ENCODE measurements around the gene BCL2L14. TPM values are rescaled to one million over a fixed set of nuclear protein-coding genes. Genes with fewer than 3 reads are reported as not detected.

The BCL2L14 gene
- not detected for total RNA-seq
- polyA plus RNA-seq = 1 to 10 TPM in 1 of 3 donors, not detected in 2; 1.0 TPM
- total RNA-seq = 0 to 1.5 (median 0.38) reads per million in 6 experiments

GRCh38 chr12:12070674-12071656, at the start of gene BCL2L14:
TSS of gene BCL2L14 (plus strand) at chr12:12070939. CDS start at chr12:12079306, 8,367 bp downstream.
- H3K4me1 Mint-ChIP-seq = peaks cover 8 to 22% (median 16%) of the 10 kb centered on the region in 4 donors
- DNase-seq (peak in 2 of 10 donors; percentile 2 to 15), ATAC-seq (peak in 1 of 2 donors; percentile 67)
- H3K27me3 Mint-ChIP-seq = peaks cover 0 to 6% (median 3%) of the 10 kb centered on the region in 5 donors
- POLR2A ChIA-PET = no interaction called here
- H3K27ac Mint-ChIP-seq = peak within 1 kb of the TSS in 9 of 10 donors; percentile 43 to 96 (median 74)
- H3K36me3 Mint-ChIP-seq = no peaks in the 10 kb centered on the region
- no peaks in the 10 kb centered on the region for H3K9me3 Mint-ChIP-seq
- peak within 1 kb of the TSS; percentile 49 to 82 (median 67) for H3K4me3 Mint-ChIP-seq

GRCh38 chr12:12022306-12022936, 48.3 kb upstream of the BCL2L14 start:
- Mint-ChIP-seq H3K27ac (no peak overlapping the region), H3K27me3 (no peaks in the 10 kb centered on the region), H3K4me3 (no peak overlapping the region), H3K36me3 (peaks cover 0 to 3% (median 0%) of the 10 kb centered on the region in 3 donors), H3K9me3 (peaks cover 0 to 18% (median 4%) of the 10 kb centered on the region in 9 donors), H3K4me1 (peaks cover 7 to 31% (median 14%) of the 10 kb centered on the region in 4 donors)
- DNase-seq = no peak
- POLR2A ChIA-PET = no interaction called here
- ATAC-seq = no peak

GRCh38 chr12:12023456-12023855, 47.3 kb upstream of the BCL2L14 start:
- H3K4me3 Mint-ChIP-seq = no peak overlapping the region
- ATAC-seq = no peak
- H3K27ac Mint-ChIP-seq = peak overlapping the region in 2 of 10 donors; percentile 69 to 85
- DNase-seq = no peak
- POLR2A ChIA-PET = no interaction called here
- peaks cover 0 to 18% (median 4%) of the 10 kb centered on the region in 9 donors for H3K9me3 Mint-ChIP-seq
- H3K36me3 Mint-ChIP-seq = peaks cover 0 to 3% (median 0%) of the 10 kb centered on the region in 3 donors
- H3K27me3 Mint-ChIP-seq = no peaks in the 10 kb centered on the region
- peaks cover 7 to 31% (median 13%) of the 10 kb centered on the region in 4 donors for H3K4me1 Mint-ChIP-seq

- Mint-ChIP-seq H3K4me3 (peak overlapping the region in 3 of 10 donors; percentile 19 to 49 (median 46)), H3K27me3 (no peaks in the 10 kb centered on the region), H3K4me1 (peaks cover 7 to 31% (median 13%) of the 10 kb centered on the region in 4 donors), H3K27ac (peak overlapping the region in 7 of 10 donors; percentile 36 to 83 (median 69)), H3K36me3 (peaks cover 0 to 3% (median 0%) of the 10 kb centered on the region in 3 donors), H3K9me3 (peaks cover 0 to 18% (median 4%) of the 10 kb centered on the region in 9 donors)
- ATAC-seq (peak; percentile 63 to 67), DNase-seq (no peak)
- POLR2A ChIA-PET = interaction anchor here (0.5 to 0.6 kb wide), 2 partner anchors 102 to 120 kb away, joined by 3 to 4 read pairs; no protein-coding TSS in a partner anchor
Measured at GRCh38 chr12:12024911-12025682, 45.6 kb upstream of the BCL2L14 start.

GRCh38 chr12:12025799-12026386, 44.8 kb upstream of the BCL2L14 start:
- Mint-ChIP-seq H3K27me3 (no peaks in the 10 kb centered on the region), H3K9me3 (peaks cover 0 to 18% (median 4%) of the 10 kb centered on the region in 9 donors), H3K27ac (peak overlapping the region in 3 of 10 donors; percentile 23 to 69 (median 44)), H3K4me3 (peak overlapping the region in 1 of 10 donors; percentile 30), H3K4me1 (peaks cover 7 to 31% (median 13%) of the 10 kb centered on the region in 4 donors), H3K36me3 (peaks cover 0 to 3% (median 0%) of the 10 kb centered on the region in 3 donors)
- POLR2A ChIA-PET = no interaction called here
- DNase-seq = no peak
- no peak for ATAC-seq

- H3K27me3 Mint-ChIP-seq = no peaks in the 10 kb centered on the region
- POLR2A ChIA-PET = no interaction called here
- DNase-seq (no peak), ATAC-seq (no peak)
- H3K9me3 Mint-ChIP-seq = peaks cover 0 to 18% (median 4%) of the 10 kb centered on the region in 9 donors
- peaks cover 4 to 36% (median 23%) of the 10 kb centered on the region in 4 donors for H3K4me1 Mint-ChIP-seq
- H3K36me3 Mint-ChIP-seq = peaks cover 0 to 3% (median 0%) of the 10 kb centered on the region in 3 donors
- no peak overlapping the region for H3K4me3 Mint-ChIP-seq
- H3K27ac Mint-ChIP-seq = peak overlapping the region in 1 of 10 donors; percentile 9
Measured at GRCh38 chr12:12028668-12029402, 41.9 kb upstream of the BCL2L14 start.

- H3K27ac Mint-ChIP-seq = no peak overlapping the region
- H3K4me3 Mint-ChIP-seq = no peak overlapping the region
- H3K27me3 Mint-ChIP-seq = no peaks in the 10 kb centered on the region
- no peak for DNase-seq
- H3K4me1 Mint-ChIP-seq = peaks cover 3 to 28% (median 20%) of the 10 kb centered on the region in 4 donors
- H3K36me3 Mint-ChIP-seq = peaks cover 0 to 3% (median 0%) of the 10 kb centered on the region in 3 donors
- ATAC-seq = no peak
- POLR2A ChIA-PET = no interaction called here
- H3K9me3 Mint-ChIP-seq = peaks cover 0 to 18% (median 4%) of the 10 kb centered on the region in 9 donors
Measured at GRCh38 chr12:12029653-12030052, 41.1 kb upstream of the BCL2L14 start.

- H3K9me3 Mint-ChIP-seq = no peaks in the 10 kb centered on the region
- peak overlapping the region in 5 of 10 donors; percentile 0 to 84 (median 38) for H3K27ac Mint-ChIP-seq
- POLR2A ChIA-PET = interaction anchor here (0.9 to 1.4 kb wide), 4 partner anchors 51 to 452 kb away, joined by 3 to 13 read pairs (median 3); partner anchors contain the start of gene ETV6
- no peaks in the 10 kb centered on the region for H3K36me3 Mint-ChIP-seq
- H3K4me1 Mint-ChIP-seq = peaks cover 0 to 20% (median 13%) of the 10 kb centered on the region in 4 donors
- ATAC-seq (peak; percentile 18 to 24), DNase-seq (no peak)
- peaks cover 0 to 4% (median 0%) of the 10 kb centered on the region in 5 donors for H3K27me3 Mint-ChIP-seq
- H3K4me3 Mint-ChIP-seq = peak overlapping the region in 9 of 10 donors; percentile 73 to 81 (median 80)
Measured at GRCh38 chr12:12032260-12032791, 38.4 kb upstream of the BCL2L14 start.

GRCh38 chr12:12032851-12033797, 37.6 kb upstream of the BCL2L14 start:
- H3K4me3 Mint-ChIP-seq = peak overlapping the region; percentile 73 to 82 (median 80)
- ATAC-seq (peak; percentile 73 to 89), DNase-seq (peak; percentile 31 to 84 (median 58))
- peaks cover 0 to 5% (median 0%) of the 10 kb centered on the region in 5 donors for H3K27me3 Mint-ChIP-seq
- H3K4me1 Mint-ChIP-seq = peaks cover 0 to 20% (median 13%) of the 10 kb centered on the region in 4 donors
- no peaks in the 10 kb centered on the region for H3K36me3 Mint-ChIP-seq
- POLR2A ChIA-PET = interaction anchor here (0.7 to 1.4 kb wide), 4 partner anchors 380 to 453 kb away, joined by 3 to 13 read pairs (median 6); partner anchors contain the start of gene ETV6
- no peaks in the 10 kb centered on the region for H3K9me3 Mint-ChIP-seq
- H3K27ac Mint-ChIP-seq = peak overlapping the region in 9 of 10 donors; percentile 22 to 84 (median 53)

- POLR2A ChIA-PET = interaction anchor here (1.4 kb wide), 2 partner anchors 384 to 454 kb away, joined by 3 to 13 read pairs; partner anchors contain the start of gene ETV6
- Mint-ChIP-seq H3K36me3 (no peaks in the 10 kb centered on the region), H3K4me3 (peak overlapping the region in 3 of 10 donors; percentile 78 to 80 (median 80)), H3K27ac (peak overlapping the region in 1 of 10 donors; percentile 69), H3K27me3 (peaks cover 0 to 12% (median 0%) of the 10 kb centered on the region in 5 donors), H3K4me1 (peaks cover 0 to 20% (median 13%) of the 10 kb centered on the region in 4 donors), H3K9me3 (no peaks in the 10 kb centered on the region)
- DNase-seq (no peak), ATAC-seq (no peak)
Measured at GRCh38 chr12:12033824-12034223, 36.9 kb upstream of the BCL2L14 start.

Data from naive thymus-derived CD8-positive, alpha-beta T cell (primary cell).